ENCODE measurements around the gene KCNQ1.

The KCNQ1 gene

GRCh38 chr11:2562890-2563212, 118.0 kb downstream of the KCNQ1 start:
- Mint-ChIP-seq H3K27me3 (no peaks in the 10 kb centered on the region), H3K36me3 (no peaks in the 10 kb centered on the region), H3K9me3 (no peaks in the 10 kb centered on the region), H3K4me1 (peaks cover 22% of the 10 kb centered on the region), H3K27ac (no peak overlapping the region), H3K4me3 (no peak overlapping the region)
- no peak for ATAC-seq

- no peak overlapping the region for H3K27ac Mint-ChIP-seq
- H3K36me3 Mint-ChIP-seq = no peaks in the 10 kb centered on the region
- H3K9me3 Mint-ChIP-seq = no peaks in the 10 kb centered on the region
- ATAC-seq = no peak
- peaks cover 17% of the 10 kb centered on the region for H3K4me1 Mint-ChIP-seq
- no peak overlapping the region for H3K4me3 Mint-ChIP-seq
- no peaks in the 10 kb centered on the region for H3K27me3 Mint-ChIP-seq
Observed at GRCh38 chr11:2563213-2564007, 118.6 kb downstream of the KCNQ1 start.

- Mint-ChIP-seq H3K27me3 (no peaks in the 10 kb centered on the region), H3K27ac (no peak overlapping the region), H3K4me3 (no peak overlapping the region), H3K4me1 (peaks cover 10% of the 10 kb centered on the region), H3K36me3 (no peaks in the 10 kb centered on the region), H3K9me3 (no peaks in the 10 kb centered on the region)
- ATAC-seq = no peak
Observed at GRCh38 chr11:2564008-2564530, 119.3 kb downstream of the KCNQ1 start.

- H3K27ac Mint-ChIP-seq = no peak overlapping the region
- no peak overlapping the region for H3K4me3 Mint-ChIP-seq
- no peak for ATAC-seq
- no peaks in the 10 kb centered on the region for H3K9me3 Mint-ChIP-seq
- H3K4me1 Mint-ChIP-seq = peaks cover 3% of the 10 kb centered on the region
- no peaks in the 10 kb centered on the region for H3K27me3 Mint-ChIP-seq
- no peaks in the 10 kb centered on the region for H3K36me3 Mint-ChIP-seq
Observed at GRCh38 chr11:2564588-2565425, 120.0 kb downstream of the KCNQ1 start.

GRCh38 chr11:2565447-2566222, 120.8 kb downstream of the KCNQ1 start:
- Mint-ChIP-seq H3K36me3 (no peaks in the 10 kb centered on the region), H3K9me3 (no peaks in the 10 kb centered on the region), H3K4me3 (no peak overlapping the region), H3K27me3 (no peaks in the 10 kb centered on the region), H3K27ac (no peak overlapping the region), H3K4me1 (no peaks in the 10 kb centered on the region)
- no peak for ATAC-seq

- no peak overlapping the region for H3K4me3 Mint-ChIP-seq
- no peaks in the 10 kb centered on the region for H3K36me3 Mint-ChIP-seq
- H3K27me3 Mint-ChIP-seq = no peaks in the 10 kb centered on the region
- no peak overlapping the region for H3K27ac Mint-ChIP-seq
- no peak for ATAC-seq
- H3K4me1 Mint-ChIP-seq = no peaks in the 10 kb centered on the region
- no peaks in the 10 kb centered on the region for H3K9me3 Mint-ChIP-seq
Observed at GRCh38 chr11:2566223-2567025, 121.6 kb downstream of the KCNQ1 start.

GRCh38 chr11:2567026-2567671, 122.3 kb downstream of the KCNQ1 start:
- no peak overlapping the region for H3K27ac Mint-ChIP-seq
- H3K4me3 Mint-ChIP-seq = no peak overlapping the region
- ATAC-seq = peak; percentile 17
- no peaks in the 10 kb centered on the region for H3K36me3 Mint-ChIP-seq
- H3K9me3 Mint-ChIP-seq = no peaks in the 10 kb centered on the region
- no peaks in the 10 kb centered on the region for H3K27me3 Mint-ChIP-seq
- no peaks in the 10 kb centered on the region for H3K4me1 Mint-ChIP-seq

GRCh38 chr11:2569321-2569721, 124.5 kb downstream of the KCNQ1 start:
- no peak for ATAC-seq
- no peaks in the 10 kb centered on the region for H3K9me3 Mint-ChIP-seq
- no peak overlapping the region for H3K27ac Mint-ChIP-seq
- no peaks in the 10 kb centered on the region for H3K27me3 Mint-ChIP-seq
- H3K4me1 Mint-ChIP-seq = no peaks in the 10 kb centered on the region
- no peaks in the 10 kb centered on the region for H3K36me3 Mint-ChIP-seq
- H3K4me3 Mint-ChIP-seq = no peak overlapping the region

GRCh38 chr11:2569731-2570210, 125.0 kb downstream of the KCNQ1 start:
- Mint-ChIP-seq H3K4me3 (no peak overlapping the region), H3K27ac (no peak overlapping the region), H3K36me3 (no peaks in the 10 kb centered on the region), H3K4me1 (no peaks in the 10 kb centered on the region), H3K27me3 (no peaks in the 10 kb centered on the region), H3K9me3 (no peaks in the 10 kb centered on the region)
- no peak for ATAC-seq

- Mint-ChIP-seq H3K9me3 (no peaks in the 10 kb centered on the region), H3K36me3 (no peaks in the 10 kb centered on the region), H3K4me3 (no peak overlapping the region), H3K27me3 (no peaks in the 10 kb centered on the region), H3K4me1 (no peaks in the 10 kb centered on the region), H3K27ac (no peak overlapping the region)
- no peak for ATAC-seq
Observed at GRCh38 chr11:2570211-2570811, 125.5 kb downstream of the KCNQ1 start.

GRCh38 chr11:2570841-2571597, 126.2 kb downstream of the KCNQ1 start:
- H3K4me1 Mint-ChIP-seq = no peaks in the 10 kb centered on the region
- no peaks in the 10 kb centered on the region for H3K9me3 Mint-ChIP-seq
- H3K36me3 Mint-ChIP-seq = no peaks in the 10 kb centered on the region
- H3K4me3 Mint-ChIP-seq = no peak overlapping the region
- no peaks in the 10 kb centered on the region for H3K27me3 Mint-ChIP-seq
- ATAC-seq = no peak
- H3K27ac Mint-ChIP-seq = no peak overlapping the region

GRCh38 chr11:2571598-2572281, 126.9 kb downstream of the KCNQ1 start:
- Mint-ChIP-seq H3K4me3 (no peak overlapping the region), H3K27me3 (no peaks in the 10 kb centered on the region), H3K4me1 (no peaks in the 10 kb centered on the region), H3K27ac (no peak overlapping the region), H3K9me3 (no peaks in the 10 kb centered on the region), H3K36me3 (no peaks in the 10 kb centered on the region)
- no peak for ATAC-seq

Data from stimulated activated memory B cell treated with anti-CD40 and anti-IgM and Interleukin-4, amounts not matched to agents 10 μg/mL and 1 μg/mL and 100 μg/mL, for 72 hours (primary cell).